ENCODE data around the gene SERINC5.
"Not testable (repeated sequence)": the region's sequence is repeated elsewhere in the genome, so short reads cannot be mapped to it uniquely, and the experiment has no call there.

Gene SERINC5

DNA sequence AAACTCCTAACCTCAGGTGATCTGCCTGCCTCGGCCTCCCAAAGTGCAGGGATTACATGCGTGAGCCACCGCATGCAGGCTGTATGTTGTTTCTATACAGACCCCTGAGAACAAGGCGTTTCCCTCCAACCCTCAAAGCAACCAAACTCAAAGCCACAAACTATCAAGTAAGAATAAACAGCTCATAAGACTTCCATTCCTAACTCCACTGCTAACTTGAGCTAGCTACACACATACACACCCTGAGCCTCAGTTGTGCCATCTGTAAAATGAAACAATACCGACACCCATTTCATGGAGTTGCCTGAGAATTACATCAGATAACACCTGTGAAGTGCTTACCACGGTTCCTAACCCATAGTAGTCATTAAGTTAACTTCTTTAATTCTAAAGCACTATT is 70.8 kb downstream of the SERINC5 start:
- FAIRE-seq (no peak), DNase-seq (ENCODE audit: insufficient read length, low spot score) (no peak)
- TF ChIP-seq, protein P1, sequence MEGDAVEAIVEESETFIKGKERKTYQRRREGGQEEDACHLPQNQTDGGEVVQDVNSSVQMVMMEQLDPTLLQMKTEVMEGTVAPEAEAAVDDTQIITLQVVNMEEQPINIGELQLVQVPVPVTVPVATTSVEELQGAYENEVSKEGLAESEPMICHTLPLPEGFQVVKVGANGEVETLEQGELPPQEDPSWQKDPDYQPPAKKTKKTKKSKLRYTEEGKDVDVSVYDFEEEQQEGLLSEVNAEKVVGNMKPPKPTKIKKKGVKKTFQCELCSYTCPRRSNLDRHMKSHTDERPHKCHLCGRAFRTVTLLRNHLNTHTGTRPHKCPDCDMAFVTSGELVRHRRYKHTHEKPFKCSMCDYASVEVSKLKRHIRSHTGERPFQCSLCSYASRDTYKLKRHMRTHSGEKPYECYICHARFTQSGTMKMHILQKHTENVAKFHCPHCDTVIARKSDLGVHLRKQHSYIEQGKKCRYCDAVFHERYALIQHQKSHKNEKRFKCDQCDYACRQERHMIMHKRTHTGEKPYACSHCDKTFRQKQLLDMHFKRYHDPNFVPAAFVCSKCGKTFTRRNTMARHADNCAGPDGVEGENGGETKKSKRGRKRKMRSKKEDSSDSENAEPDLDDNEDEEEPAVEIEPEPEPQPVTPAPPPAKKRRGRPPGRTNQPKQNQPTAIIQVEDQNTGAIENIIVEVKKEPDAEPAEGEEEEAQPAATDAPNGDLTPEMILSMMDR (IDR thresholded peaks at IDR 0.05; ENCODE audit: insufficient read depth, missing control alignments), result no peak

DNA sequence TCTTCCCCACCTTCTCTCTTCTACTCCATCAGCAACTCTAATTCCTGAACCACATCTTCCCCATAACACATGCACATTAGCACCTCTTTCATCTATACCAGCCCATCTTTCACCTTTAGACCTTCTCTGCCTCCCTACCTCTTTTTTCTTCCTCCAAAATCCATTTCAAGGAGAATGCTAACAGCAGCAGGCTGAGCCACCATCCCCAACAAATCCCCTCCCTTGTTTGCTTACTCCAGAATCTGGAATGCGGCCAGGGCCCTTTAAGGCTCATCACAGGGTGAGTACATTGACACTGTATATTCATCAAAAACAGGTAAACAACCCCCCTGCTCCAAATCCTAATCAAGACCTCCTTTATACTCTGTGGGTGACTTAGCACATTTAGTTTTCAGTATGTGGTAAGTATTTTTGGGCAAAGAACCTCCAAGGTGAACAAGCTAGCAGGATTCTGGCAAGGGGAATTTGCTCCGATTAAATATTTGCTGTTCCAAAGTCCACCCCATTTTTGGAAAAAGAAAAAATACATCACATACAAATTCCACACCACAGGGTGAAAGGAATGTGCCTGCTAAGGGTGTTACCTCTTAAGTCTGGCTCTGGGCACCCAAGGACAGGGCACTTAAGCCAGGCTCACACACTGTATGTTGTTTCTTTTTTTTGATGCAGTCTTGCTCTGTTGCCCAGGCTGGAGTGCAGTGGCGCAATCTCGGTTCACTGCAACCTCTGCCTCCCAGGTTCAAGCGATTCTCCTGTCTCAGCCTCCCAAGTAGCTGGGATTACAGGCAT is 71.4 kb downstream of the SERINC5 start:
- TF ChIP-seq, protein P1 (IDR thresholded peaks at IDR 0.05; ENCODE audit: insufficient read depth, missing control alignments), result no peak
- DNase-seq (ENCODE audit: insufficient read length, low spot score) (no peak), FAIRE-seq (no peak)

DNA sequence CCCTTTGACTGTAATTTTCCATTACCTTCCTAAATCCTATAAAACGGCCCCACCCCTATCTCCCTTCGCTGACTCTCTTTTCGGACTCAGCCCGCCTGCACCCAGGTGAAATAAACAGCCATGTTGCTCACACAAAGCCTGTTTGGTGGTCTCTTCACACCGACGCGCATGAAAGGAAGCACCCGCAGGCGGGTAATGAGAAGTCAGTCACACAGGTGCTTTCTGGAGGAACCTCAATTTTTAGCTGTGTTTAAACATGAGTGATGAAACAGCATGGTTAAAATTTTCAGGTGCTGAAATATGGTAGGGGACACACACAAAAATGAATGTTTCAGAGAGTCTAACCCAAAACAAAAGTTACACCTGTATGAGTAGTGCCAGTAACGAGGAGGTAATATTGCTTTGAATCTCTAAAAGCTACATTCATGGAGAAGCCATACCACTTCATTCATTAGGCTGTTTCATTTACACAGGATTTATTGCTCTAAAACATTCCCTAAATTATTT is 72.1 kb downstream of the SERINC5 start:
- DNase-seq (ENCODE audit: insufficient read length, low spot score); FAIRE-seq: not testable (repeated sequence)

DNA sequence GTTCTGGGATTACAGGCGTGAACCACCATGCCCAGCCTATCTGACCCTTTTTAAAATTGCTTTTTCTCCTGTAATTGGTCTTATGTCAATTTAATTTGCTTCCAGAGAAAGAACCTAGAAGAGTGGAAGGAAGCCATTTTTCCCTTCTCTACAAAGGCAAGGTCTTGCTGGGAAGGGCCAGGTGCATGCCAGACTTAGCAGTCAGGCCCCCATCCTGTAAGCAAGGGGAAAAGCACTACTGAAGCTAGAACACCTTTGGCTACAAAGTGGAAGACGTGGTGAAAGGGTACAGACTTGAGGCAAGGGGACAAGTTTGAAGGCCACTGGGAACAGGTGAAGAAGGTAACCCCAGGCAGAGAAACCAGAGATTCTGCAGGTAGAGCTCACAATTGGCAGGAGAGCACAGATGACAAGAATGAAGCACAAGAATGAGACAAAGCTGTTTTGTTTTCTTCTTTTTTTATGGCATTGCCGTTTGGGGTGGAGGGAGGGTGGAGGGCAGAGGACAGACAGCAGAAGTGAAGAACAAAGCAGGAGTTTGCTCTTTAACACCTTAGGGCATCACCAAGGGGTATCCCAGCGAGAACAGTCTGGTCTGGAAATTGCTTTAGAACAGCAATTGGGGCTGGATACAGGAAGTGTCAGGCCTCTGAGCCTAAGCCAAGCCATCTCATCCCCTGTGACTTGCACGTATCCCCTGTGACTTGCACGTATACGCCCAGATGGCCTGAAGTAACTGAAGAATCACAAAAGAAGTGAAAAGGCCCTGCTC is 72.9 kb downstream of the SERINC5 start:
- no peak for FAIRE-seq
- TF ChIP-seq, protein P1 (IDR thresholded peaks at IDR 0.05; ENCODE audit: insufficient read depth, missing control alignments), result no peak
- no peak for DNase-seq (ENCODE audit: insufficient read length, low spot score)

DNA sequence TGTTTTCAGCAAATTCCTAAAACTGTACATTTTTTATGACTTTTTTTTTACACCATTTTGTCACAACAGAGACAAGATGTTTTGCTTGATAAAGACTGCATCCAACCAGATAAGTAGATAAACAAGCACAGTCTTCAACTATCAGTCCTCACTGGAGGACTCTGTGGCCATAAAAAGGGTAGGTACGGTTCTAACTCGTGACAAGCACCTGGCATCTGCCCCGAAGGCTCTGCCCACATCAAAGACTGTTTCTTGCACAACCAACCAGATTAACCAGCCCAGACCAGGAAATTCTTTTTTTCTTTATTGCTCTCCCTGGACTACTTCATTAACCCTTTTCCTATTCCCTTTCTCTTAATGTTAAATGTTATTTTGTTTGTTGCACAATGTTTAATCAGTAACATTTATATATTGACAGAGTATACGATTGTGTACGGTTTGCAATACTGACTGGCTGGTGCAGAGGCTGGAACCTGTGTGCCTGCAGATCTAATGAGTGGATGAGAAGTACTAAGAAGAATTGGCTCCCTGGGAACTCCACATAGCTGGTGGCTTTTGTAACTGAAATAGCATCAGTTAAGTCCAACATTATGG is 74.1 kb downstream of the SERINC5 start:
- TF ChIP-seq, protein P1 (IDR thresholded peaks at IDR 0.05; ENCODE audit: insufficient read depth, missing control alignments), result no peak
- no peak for DNase-seq (ENCODE audit: insufficient read length, low spot score)
- FAIRE-seq, result no peak

DNA sequence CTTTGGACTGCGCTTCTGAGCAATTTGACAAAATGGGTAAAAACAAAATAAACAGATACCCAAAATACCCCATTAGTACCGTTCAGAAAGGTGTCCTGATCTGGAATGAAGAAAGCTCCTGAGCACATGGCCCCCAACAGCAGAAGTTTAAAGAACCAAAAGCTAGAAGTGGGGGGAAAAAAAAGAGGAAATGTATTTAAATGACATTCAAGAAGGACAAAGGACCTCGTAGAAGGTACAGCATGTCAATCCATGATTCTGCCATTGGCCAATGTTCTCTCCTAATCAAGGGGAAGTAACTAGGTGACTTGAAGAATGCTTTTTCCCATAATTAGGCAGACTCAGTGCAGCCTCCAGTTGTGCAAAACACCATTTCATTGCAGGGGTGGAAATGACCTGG is 78.6 kb downstream of the SERINC5 start:
- DNase-seq (ENCODE audit: insufficient read length, low spot score) (no peak), FAIRE-seq (no peak)
- TF ChIP-seq, protein P1 (IDR thresholded peaks at IDR 0.05; ENCODE audit: insufficient read depth, missing control alignments), result no peak

DNA sequence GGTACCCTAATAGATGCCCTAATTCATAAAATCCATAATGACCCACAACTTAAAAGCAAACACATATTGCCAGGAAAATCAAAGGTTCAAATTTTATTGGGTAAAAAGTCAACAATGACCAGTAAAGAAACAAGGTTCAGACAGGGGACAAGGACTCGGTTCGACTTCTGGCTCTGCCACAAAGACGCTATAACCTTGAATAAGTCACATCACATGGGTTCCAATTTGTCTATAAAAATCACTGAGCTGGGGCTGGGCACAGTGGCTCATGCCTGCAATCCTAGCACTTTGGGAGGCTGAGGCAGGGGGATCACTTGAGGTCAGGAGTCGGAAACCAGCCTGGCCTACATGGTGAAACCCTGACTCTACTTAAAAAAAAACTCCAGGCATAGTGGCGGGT is 80.5 kb downstream of the SERINC5 start:
- DNase-seq (ENCODE audit: insufficient read length, low spot score), result no peak
- TF ChIP-seq, protein P1 (IDR thresholded peaks at IDR 0.05; ENCODE audit: insufficient read depth, missing control alignments), result no peak
- no peak for FAIRE-seq

Data from D721Med (cell line).